ENCODE measurements around the gene AQP6. TPM values are rescaled to one million over a fixed set of nuclear protein-coding genes. Genes with fewer than 3 reads are reported as not detected.

Gene AQP6
- total RNA-seq, 1 experiment from 2014 or later, result 0.09 TPM

- no peaks in the 10 kb centered on the region for H3K9me3 ChIP-seq (ENCODE audit: control insufficient read depth, low read depth, low read length)
- no peak overlapping the region for H2BK5ac ChIP-seq (ENCODE audit: insufficient read length, low read length)
- H3K9ac ChIP-seq (ENCODE audit: extremely low read depth, insufficient read length, low read length), result no peak overlapping the region
- H4K20me1 ChIP-seq (ENCODE audit: control insufficient read depth, insufficient read depth, insufficient read length), result no peaks in the 10 kb centered on the region
- no peak overlapping the region for H3K4me3 Mint-ChIP-seq
- H3K27ac Mint-ChIP-seq, result no peak overlapping the region
- H4K5ac ChIP-seq (ENCODE audit: insufficient read length, low read depth, low read length), result no peak overlapping the region
- no peak overlapping the region for H3K27ac ChIP-seq (ENCODE audit: insufficient read length, low read depth, low read length)
- no peak overlapping the region for H3K4ac ChIP-seq (ENCODE audit: low read depth, low read length)
- peak; percentile 21 for DNase-seq
- TF ChIP-seq CTCF (conservative IDR thresholded peaks at IDR 0.05), result no peak
- no peak overlapping the region for H2BK12ac ChIP-seq (ENCODE audit: insufficient read length, low read depth, low read length)
- H3K27me3 Mint-ChIP-seq (ENCODE audit: low read depth), result peaks cover 4% of the 10 kb centered on the region
- no CpG with 5 or more reads among the region's 7 CpGs for WGBS (ENCODE audit: extremely low coverage, insufficient read length, low lambda C conversion rate)
- H3K4me1 Mint-ChIP-seq, result 0 out of 4 replicates have a peak, but pooled peaks cover 0 to 3% of the 10 kb centered on the region in 2 experiments
- H4K91ac ChIP-seq (ENCODE audit: insufficient read length, low read depth, low read length), result no peak overlapping the region
- no peaks in the 10 kb centered on the region for H3K9me3 Mint-ChIP-seq
- H2AFZ ChIP-seq (ENCODE audit: low read length), result no peak overlapping the region
- no peak overlapping the region for H3K14ac ChIP-seq (ENCODE audit: insufficient read depth, low read length)
- no peak overlapping the region for H2BK20ac ChIP-seq (ENCODE audit: low read depth, low read length, poor library complexity, severe bottlenecking)
- H4K8ac ChIP-seq (replicated peaks; ENCODE audit: insufficient read length, low read depth, low read length), result no peak overlapping the region
- H3K79me2 ChIP-seq (ENCODE audit: insufficient read depth, low read length), result no peaks in the 10 kb centered on the region
- H3K23ac ChIP-seq (ENCODE audit: insufficient read length, low read depth, low read length), result no peak overlapping the region
- H3K4me2 ChIP-seq (ENCODE audit: insufficient read depth, insufficient read length, low read length), result no peak overlapping the region
- H3K18ac ChIP-seq (ENCODE audit: insufficient read length, low read depth, low read length), result no peak overlapping the region
- no peak overlapping the region for H2BK120ac ChIP-seq (ENCODE audit: low read depth, low read length, poor library complexity, severe bottlenecking)
- no peaks in the 10 kb centered on the region for H3K27me3 ChIP-seq (ENCODE audit: insufficient read depth, low read length)
- no peaks in the 10 kb centered on the region for H3K23me2 ChIP-seq (ENCODE audit: insufficient read length, low read depth, low read length, poor library complexity, severe bottlenecking)
- no peaks in the 10 kb centered on the region for H3K36me3 Mint-ChIP-seq (ENCODE audit: insufficient read depth in 1 of 3, low read depth in 3 of 3)
- H3K56ac ChIP-seq (ENCODE audit: insufficient read length, low read depth, low read length), result no peak overlapping the region
- no peak overlapping the region for H3T11ph ChIP-seq (ENCODE audit: low read length)
- no peaks in the 10 kb centered on the region for H3K4me1 ChIP-seq (ENCODE audit: insufficient read depth, low read length)
- no peak overlapping the region for H2AK5ac ChIP-seq (ENCODE audit: insufficient read length, low read length)
- H2BK15ac ChIP-seq (ENCODE audit: low read depth, low read length), result no peak overlapping the region
- H3K79me1 ChIP-seq (ENCODE audit: insufficient read depth, low read depth, low read length, poor library complexity, severe bottlenecking), result no peaks in the 10 kb centered on the region
Measured at GRCh38 chr12:49923035-49923644, 49.6 kb upstream of the AQP6 start.

All from H9 (cell line).